Measurements from ENCODE around the gene MED9. TPM values are rescaled to one million over a fixed set of nuclear protein-coding genes. Genes with fewer than 3 reads are reported as not detected.
A peak's percentile ranks its signal among the peaks of the same experiment; 100 is the strongest.

The MED9 gene
- total and polyA plus RNA-seq, 2 of the 8 experiments (the other 6 are each of a cell fraction or from before 2014, with no cell fraction given) = 15.8 to 19.7 TPM

GRCh38 chr17:17510456-17511292, 33.9 kb downstream of the MED9 start:
- Histone ChIP-seq H3K27ac (ENCODE audit: low read depth, low read length) (no peak overlapping the region), H3K18ac (ENCODE audit: extremely low read depth, low read length) (no peak overlapping the region; the same call in 1 of the 2 replicates), H3K9me3 (ENCODE audit: insufficient read depth in 2 of 2, low read depth in 1 of 2, low read length in 1 of 2) (no peaks in the 10 kb centered on the region), H3K4ac (replicated peaks; ENCODE audit: insufficient read length, low read depth, low read length) (no peak overlapping the region), H2BK120ac (replicated peaks; ENCODE audit: low read depth, low read length) (no peak overlapping the region), H3K4me1 (replicated peaks in 1 of 4; ENCODE audit: control insufficient read depth in 3 of 4, insufficient read depth in 4 of 4, low read length in 3 of 4) (peaks cover 4 to 15% (median 10%) of the 10 kb centered on the region in 4 experiments), H2BK15ac (ENCODE audit: low read length) (no peak overlapping the region), H2BK5ac (ENCODE audit: low read depth, low read length) (no peak overlapping the region), H3K4me3 (ENCODE audit: extremely low read depth in 1 of 4, insufficient read depth in 2 of 4, low read depth in 3 of 4, low read length in 4 of 4) (no peak overlapping the region), H3K36me3 (ENCODE audit: control insufficient read depth in 2 of 4, insufficient read depth in 4 of 4, low read length in 3 of 4) (no peaks in the 10 kb centered on the region), H4K91ac (replicated peaks; ENCODE audit: insufficient read length, low read length) (no peak overlapping the region), H3K79me2 (ENCODE audit: control insufficient read depth in 1 of 2, insufficient read depth in 2 of 2, low read length in 2 of 2) (no peaks in the 10 kb centered on the region), H3K14ac (ENCODE audit: insufficient read length) (no peak overlapping the region), H3K23me2 (ENCODE audit: low read depth, low read length) (peaks cover 2% of the 10 kb centered on the region; the same call in 1 of the 2 replicates), H2AFZ (ENCODE audit: low read length) (no peak overlapping the region), H3K79me1 (ENCODE audit: low read depth, low read length) (no peaks in the 10 kb centered on the region), H4K20me1 (replicated peaks in 1 of 2; ENCODE audit: control insufficient read depth in 1 of 2, insufficient read depth in 2 of 2, low read length in 2 of 2) (peaks cover 0 to 2% of the 10 kb centered on the region in 2 experiments), H3K9ac (replicated peaks in 1 of 4; ENCODE audit: extremely low read depth in 1 of 4, low read depth in 3 of 4, low read length in 3 of 4) (no peak overlapping the region), H4K5ac (ENCODE audit: insufficient read length, low read depth, low read length) (no peak overlapping the region), H2AK5ac (ENCODE audit: low read depth, low read length) (no peak overlapping the region), H3K4me2 (ENCODE audit: insufficient read depth in 1 of 2, low read depth in 2 of 2, low read length in 2 of 2) (no peak overlapping the region), H3K27me3 (replicated peaks in 1 of 4; ENCODE audit: control insufficient read depth in 3 of 4, extremely low read depth in 1 of 4, insufficient read depth in 3 of 4, low read length in 3 of 4) (no peaks in the 10 kb centered on the region), H3K56ac (replicated peaks; ENCODE audit: insufficient read length, low read depth, low read length) (no peak overlapping the region), H3K23ac (ENCODE audit: insufficient read length) (no peak overlapping the region), H2BK20ac (ENCODE audit: low read length) (no peak overlapping the region), H4K8ac (ENCODE audit: extremely low read depth, insufficient read depth, low read length) (peak overlapping the region; percentile 14; the same call in 1 of the 2 replicates), H2BK12ac (ENCODE audit: low read depth, low read length) (no peak overlapping the region)
- POLR2A ChIA-PET (ENCODE audit: partially characterized antibody) = interaction anchor here (3.0 kb wide), 1 partner anchor 14 kb away, joined by 26 read pairs; the partner anchor contains the start of gene RASD1
- DNase-seq (ENCODE audit: low read depth in 1 of 2, low spot score in 2 of 2) (no peak), FAIRE-seq (no peak)
- CTCF ChIA-PET (ENCODE audit: partially characterized antibody) = interaction anchor here (0.7 to 4.4 kb wide), 13 partner anchors 8 to 123 kb away, joined by 3 to 47 read pairs (median 5); partner anchors contain the start of gene RASD1
- WGBS, 2 experiments (ENCODE audit: extremely low coverage in 1 of 2, insufficient coverage in 1 of 2, insufficient read length in 1 of 2, insufficient replicate concordance in 2 of 2, low coverage in 1 of 2, low lambda C conversion rate in 2 of 2, missing lambda C conversion rate in 1 of 2) = 88% methylated on average over 19 of the region's 20 CpGs; no CpG with 5 or more reads in 1 of the 2 experiments
- TF ChIP-seq POU5F1 (IDR thresholded peaks at IDR 0.05; ENCODE audit: low read depth, low read length) = no peak
- TF ChIP-seq PHF8 (conservative IDR thresholded peaks at IDR 0.05; ENCODE audit: low read depth, low read length) = no peak
- no peak for TF ChIP-seq NANOG (IDR thresholded peaks at IDR 0.05; ENCODE audit: insufficient read depth, low read depth, low read length, poor library complexity, severe bottlenecking)
- no peak for TF ChIP-seq POLR2A (IDR thresholded peaks at IDR 0.05; ENCODE audit: control extremely low read depth in 1 of 2, low read depth in 2 of 2, low read length in 2 of 2)
- TF ChIP-seq, protein P1, sequence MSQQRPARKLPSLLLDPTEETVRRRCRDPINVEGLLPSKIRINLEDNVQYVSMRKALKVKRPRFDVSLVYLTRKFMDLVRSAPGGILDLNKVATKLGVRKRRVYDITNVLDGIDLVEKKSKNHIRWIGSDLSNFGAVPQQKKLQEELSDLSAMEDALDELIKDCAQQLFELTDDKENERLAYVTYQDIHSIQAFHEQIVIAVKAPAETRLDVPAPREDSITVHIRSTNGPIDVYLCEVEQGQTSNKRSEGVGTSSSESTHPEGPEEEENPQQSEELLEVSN (IDR thresholded peaks at IDR 0.05) = no peak
- TF ChIP-seq KDM5A (IDR thresholded peaks at IDR 0.05; ENCODE audit: low read length) = no peak
- TF ChIP-seq CEBPB (IDR thresholded peaks at IDR 0.05; ENCODE audit: low read depth, low read length) = no peak
- no peak for TF ChIP-seq MAFK (IDR thresholded peaks at IDR 0.05; ENCODE audit: low read depth, low read length)
- TF ChIP-seq RAD21 (IDR thresholded peaks at IDR 0.05 in 1 of 2, conservative IDR thresholded peaks at IDR 0.05 in 1 of 2; ENCODE audit: low read depth in 2 of 2, low read length in 2 of 2) = no peak
